Liver (tissue), 9 donors: Measurements from ENCODE around the gene TESPA1. TPM values are rescaled to one million over a fixed set of nuclear protein-coding genes. Genes with fewer than 3 reads are reported as not detected.

Experiments
- DNase-seq: peaks from one replicate; pipeline ENCODE4 v3.0.0-alpha.2; 2017; ENCODE audit warnings: low spot score
- H3K27ac ChIP-seq, 2 donors: one replicate each; pipeline ENCODE4 v1.7.0; 2013; ENCODE audit warnings: inconsistent platforms in 2 of 2, low read length in 2 of 2, control low read depth in 1 of 2, low read depth in 1 of 2, mild to moderate bottlenecking in 1 of 2
- H3K27me3 ChIP-seq, 4 donors: one replicate each; pipeline versions ENCODE4 v1.6.1 to v1.7.0; 2013; ENCODE audit warnings: low read length in 3 of 4, inconsistent platforms in 1 of 4, mild to moderate bottlenecking in 1 of 4, moderate library complexity in 1 of 4; ENCODE audit not compliant: control insufficient read depth in 4 of 4, insufficient read depth in 4 of 4
- H3K36me3 ChIP-seq, 4 donors: one replicate each; pipeline versions ENCODE4 v1.6.1 to v1.7.0; 2013; ENCODE audit warnings: low read length in 3 of 4, mild to moderate bottlenecking in 3 of 4, low read depth in 1 of 4, moderate library complexity in 1 of 4; ENCODE audit not compliant: control insufficient read depth in 4 of 4, insufficient read depth in 3 of 4
- H3K4me1 ChIP-seq, 4 donors: one replicate each; pipeline versions ENCODE4 v1.6.1 to v1.7.0; 2013; ENCODE audit warnings: low read length in 3 of 4, mild to moderate bottlenecking in 3 of 4, moderate library complexity in 1 of 4; ENCODE audit not compliant: control insufficient read depth in 4 of 4, insufficient read depth in 4 of 4
- H3K4me3 ChIP-seq, 3 donors: one replicate each; pipeline versions ENCODE4 v1.6.1 to v1.7.0; 2013; ENCODE audit warnings: low read length in 3 of 3, control low read depth in 1 of 3, low read depth in 1 of 3, mild to moderate bottlenecking in 1 of 3
- H3K9ac ChIP-seq, 2 donors: one replicate each; pipeline ENCODE4 v1.7.0; 2013; ENCODE audit warnings: low read length in 2 of 2, mild to moderate bottlenecking in 2 of 2, moderate library complexity in 2 of 2, control low read depth in 1 of 2, low read depth in 1 of 2
- H3K9me3 ChIP-seq, 4 donors: one replicate each; pipeline versions ENCODE4 v1.6.1 to v1.7.0; 2013; ENCODE audit warnings: low read length in 3 of 4; ENCODE audit not compliant: control insufficient read depth in 4 of 4
- ATF3 ChIP-seq: IDR thresholded peaks from 2 replicates; pipeline ENCODE4 v1.6.1; 2016; ENCODE audit warnings: antibody characterized with exemption
- EGR1 ChIP-seq, 2 donors: IDR thresholded peaks; 2 replicates each; pipeline ENCODE4 v1.6.1; 2016 to 2018; ENCODE audit warnings: antibody characterized with exemption in 2 of 2, low read depth in 2 of 2
- FOXA1 ChIP-seq: IDR thresholded peaks from 2 replicates; pipeline ENCODE4 v1.6.1; 2016; ENCODE audit warnings: antibody characterized with exemption
- FOXA2 ChIP-seq: IDR thresholded peaks from 2 replicates; pipeline ENCODE4 v1.6.1; 2016; ENCODE audit warnings: antibody characterized with exemption
- GABPA ChIP-seq, 2 donors: IDR thresholded peaks in 1 of 2; conservative IDR thresholded peaks in 1 of 2; 2 replicates each; pipeline ENCODE4 v1.6.1; 2016; ENCODE audit warnings: antibody characterized with exemption in 2 of 2, mild to moderate bottlenecking in 1 of 2, moderate library complexity in 1 of 2
- HNF4A ChIP-seq, 2 donors: conservative IDR thresholded peaks; 2 replicates each; pipeline ENCODE4 v1.6.1; 2016; ENCODE audit warnings: antibody characterized with exemption in 2 of 2, mild to moderate bottlenecking in 2 of 2
- HNF4G ChIP-seq: IDR thresholded peaks from 2 replicates; pipeline ENCODE4 v1.6.1; 2016; ENCODE audit warnings: antibody characterized with exemption
- JUND ChIP-seq, 2 donors: IDR thresholded peaks; 2 replicates each; pipeline ENCODE4 v1.6.1; 2016; ENCODE audit warnings: antibody characterized with exemption in 2 of 2
- RAD21 ChIP-seq, 2 donors: IDR thresholded peaks; 2 replicates each; pipeline ENCODE4 v1.6.1; 2016; ENCODE audit warnings: antibody characterized with exemption in 2 of 2, mild to moderate bottlenecking in 2 of 2
- RXRA ChIP-seq, 2 donors: IDR thresholded peaks; 2 replicates each; pipeline ENCODE4 v1.6.1; 2017 to 2018; ENCODE audit warnings: antibody characterized with exemption in 2 of 2, mild to moderate bottlenecking in 1 of 2
- SP1 ChIP-seq: IDR thresholded peaks from 2 replicates; pipeline ENCODE4 v1.6.1; 2018; ENCODE audit warnings: antibody characterized with exemption, mild to moderate bottlenecking
- YY1 ChIP-seq: IDR thresholded peaks from 2 replicates; pipeline ENCODE4 v1.6.1; 2016; ENCODE audit warnings: antibody characterized with exemption, mild to moderate bottlenecking
- WGBS: extraction: QIAGEN DNeasy Blood & Tissue Kit; methylation state at CpG from one replicate; pipeline ENCODE4 v1.1.7; 2013; 5-methylcytosine and 5-hydroxymethylcytosine counted together
- polyA plus RNA-seq, 2 donors: library from polyadenylated mRNA; stranded (reverse) in 1 of 2; unstranded in 1 of 2; fragments of 200-250 nt in 1 of 2; fragments of >200 nt in 1 of 2; fragmentation: Nextera tagmentation in 1 of 2; extraction: Ambion mirVana in 1 of 2; gene quantifications; one replicate each; pipeline versions ENCODE4 v1.2.1 to v1.2.3, GENCODE V29; 2013 to 2015
- total RNA-seq, 2 donors: library from RNA; depleted of rRNA; stranded (reverse); fragments of >200 nt; gene quantifications; one replicate each; pipeline ENCODE4 v1.2.3, GENCODE V29; 2014
- TF ChIP-seq, protein P1 (sequence below): fragments of 150-350 bp; IDR thresholded peaks from 2 replicates; pipeline ENCODE4 v1.5.1; 2017; ENCODE audit warnings: improper control_type of control experiment, low read depth, low read length; ENCODE audit not compliant: missing input control
- TF ChIP-seq, protein P2 (sequence below): IDR thresholded peaks from 2 replicates; pipeline ENCODE4 v1.6.1; 2016; ENCODE audit warnings: antibody characterized with exemption
- TF ChIP-seq, protein P3 (sequence below): IDR thresholded peaks from 2 replicates; pipeline ENCODE4 v1.6.1; 2016; ENCODE audit warnings: antibody characterized with exemption, mild to moderate bottlenecking
- donor health status: healthy.
- donor health status: healthy.
- donor health status: healthy.
- donor health status: healthy.
- donor health status: healthy.

Gene TESPA1
- total and polyA plus RNA-seq, 4 donors = 0.10 to 3.2 (median 0.42) TPM

DNA sequence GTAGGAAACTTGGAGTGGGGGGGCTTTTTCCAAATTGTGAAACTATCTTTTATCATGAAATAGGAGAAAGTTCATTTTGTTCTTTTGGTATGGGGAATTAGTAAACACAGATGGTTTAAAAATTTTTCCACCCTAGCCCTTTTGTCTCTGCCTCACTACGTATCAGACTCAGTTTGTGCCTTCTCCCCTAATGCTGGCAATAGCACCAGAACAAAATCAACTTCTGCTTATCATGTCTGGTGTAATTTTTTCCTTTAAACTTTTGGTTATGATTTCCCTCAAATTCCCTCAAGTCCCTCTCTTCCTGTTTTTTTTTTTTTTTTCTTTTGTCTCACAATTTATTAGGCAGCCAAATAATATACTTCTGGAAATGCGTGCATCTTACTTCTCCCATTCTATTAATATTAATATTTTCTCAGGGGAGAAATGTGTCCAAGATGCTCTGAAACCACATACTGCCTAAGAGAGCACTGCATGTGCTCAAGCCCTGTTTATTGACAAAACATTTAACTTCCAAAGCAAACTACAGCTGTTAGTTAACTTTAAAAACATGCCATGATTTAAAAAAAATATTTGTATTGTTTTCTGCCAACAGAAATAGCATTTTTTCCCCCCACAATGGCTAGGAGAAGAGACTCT, 35.4 kb downstream of the TESPA1 start:
- 84% methylated on average over 2 of the region's 2 CpGs for WGBS
- Histone ChIP-seq H3K27ac (no peak overlapping the region), H3K27me3 (no peaks in the 10 kb centered on the region), H3K36me3 (no peaks in the 10 kb centered on the region), H3K4me3 (no peak overlapping the region), H3K9me3 (no peaks in the 10 kb centered on the region), H3K9ac (no peak overlapping the region), H3K4me1 (no peaks in the 10 kb centered on the region)
- no peak for DNase-seq
- TF ChIP-seq, protein P1, sequence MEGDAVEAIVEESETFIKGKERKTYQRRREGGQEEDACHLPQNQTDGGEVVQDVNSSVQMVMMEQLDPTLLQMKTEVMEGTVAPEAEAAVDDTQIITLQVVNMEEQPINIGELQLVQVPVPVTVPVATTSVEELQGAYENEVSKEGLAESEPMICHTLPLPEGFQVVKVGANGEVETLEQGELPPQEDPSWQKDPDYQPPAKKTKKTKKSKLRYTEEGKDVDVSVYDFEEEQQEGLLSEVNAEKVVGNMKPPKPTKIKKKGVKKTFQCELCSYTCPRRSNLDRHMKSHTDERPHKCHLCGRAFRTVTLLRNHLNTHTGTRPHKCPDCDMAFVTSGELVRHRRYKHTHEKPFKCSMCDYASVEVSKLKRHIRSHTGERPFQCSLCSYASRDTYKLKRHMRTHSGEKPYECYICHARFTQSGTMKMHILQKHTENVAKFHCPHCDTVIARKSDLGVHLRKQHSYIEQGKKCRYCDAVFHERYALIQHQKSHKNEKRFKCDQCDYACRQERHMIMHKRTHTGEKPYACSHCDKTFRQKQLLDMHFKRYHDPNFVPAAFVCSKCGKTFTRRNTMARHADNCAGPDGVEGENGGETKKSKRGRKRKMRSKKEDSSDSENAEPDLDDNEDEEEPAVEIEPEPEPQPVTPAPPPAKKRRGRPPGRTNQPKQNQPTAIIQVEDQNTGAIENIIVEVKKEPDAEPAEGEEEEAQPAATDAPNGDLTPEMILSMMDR = no peak

DNA sequence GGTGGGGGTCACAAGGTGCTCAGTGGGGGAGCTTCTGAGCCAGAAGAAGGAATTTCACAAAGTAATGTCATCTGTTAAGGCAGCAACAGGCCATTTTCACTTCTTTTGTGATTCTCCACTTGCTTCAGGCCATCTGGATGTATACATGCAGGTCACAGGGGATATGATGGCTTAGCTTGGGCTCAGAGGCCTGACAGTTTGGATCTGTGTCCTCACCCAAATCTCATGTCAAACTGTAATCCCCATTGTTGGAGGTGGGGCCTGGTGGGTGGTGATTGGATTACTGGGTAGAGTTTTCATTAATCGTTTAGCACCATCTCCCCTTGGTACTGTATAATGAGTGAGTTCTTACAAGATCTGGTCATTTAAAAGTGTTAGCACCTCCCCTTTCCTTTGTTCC, 36.4 kb downstream of the TESPA1 start:
- Histone ChIP-seq H3K9me3 (no peaks in the 10 kb centered on the region), H3K36me3 (no peaks in the 10 kb centered on the region), H3K27ac (no peak overlapping the region), H3K4me3 (no peak overlapping the region), H3K4me1 (no peaks in the 10 kb centered on the region), H3K9ac (no peak overlapping the region), H3K27me3 (no peaks in the 10 kb centered on the region)
- TF ChIP-seq ATF3 (no peak), SP1 (no peak), RAD21 (IDR thresholded peaks at IDR 0.05) (no peak), GABPA (IDR thresholded peaks at IDR 0.05 in 1 of 2, conservative IDR thresholded peaks at IDR 0.05 in 1 of 2) (no peak), RXRA (IDR thresholded peaks at IDR 0.05) (no peak), FOXA1 (no peak), YY1 (no peak), HNF4G (no peak), JUND (IDR thresholded peaks at IDR 0.05) (no peak), HNF4A (conservative IDR thresholded peaks at IDR 0.05) (no peak), EGR1 (IDR thresholded peaks at IDR 0.05; ENCODE audit: low read depth in 2 of 2) (no peak), FOXA2 (no peak)
- TF ChIP-seq, protein P2, sequence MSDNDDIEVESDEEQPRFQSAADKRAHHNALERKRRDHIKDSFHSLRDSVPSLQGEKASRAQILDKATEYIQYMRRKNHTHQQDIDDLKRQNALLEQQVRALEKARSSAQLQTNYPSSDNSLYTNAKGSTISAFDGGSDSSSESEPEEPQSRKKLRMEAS = no peak
- TF ChIP-seq, protein P3, sequence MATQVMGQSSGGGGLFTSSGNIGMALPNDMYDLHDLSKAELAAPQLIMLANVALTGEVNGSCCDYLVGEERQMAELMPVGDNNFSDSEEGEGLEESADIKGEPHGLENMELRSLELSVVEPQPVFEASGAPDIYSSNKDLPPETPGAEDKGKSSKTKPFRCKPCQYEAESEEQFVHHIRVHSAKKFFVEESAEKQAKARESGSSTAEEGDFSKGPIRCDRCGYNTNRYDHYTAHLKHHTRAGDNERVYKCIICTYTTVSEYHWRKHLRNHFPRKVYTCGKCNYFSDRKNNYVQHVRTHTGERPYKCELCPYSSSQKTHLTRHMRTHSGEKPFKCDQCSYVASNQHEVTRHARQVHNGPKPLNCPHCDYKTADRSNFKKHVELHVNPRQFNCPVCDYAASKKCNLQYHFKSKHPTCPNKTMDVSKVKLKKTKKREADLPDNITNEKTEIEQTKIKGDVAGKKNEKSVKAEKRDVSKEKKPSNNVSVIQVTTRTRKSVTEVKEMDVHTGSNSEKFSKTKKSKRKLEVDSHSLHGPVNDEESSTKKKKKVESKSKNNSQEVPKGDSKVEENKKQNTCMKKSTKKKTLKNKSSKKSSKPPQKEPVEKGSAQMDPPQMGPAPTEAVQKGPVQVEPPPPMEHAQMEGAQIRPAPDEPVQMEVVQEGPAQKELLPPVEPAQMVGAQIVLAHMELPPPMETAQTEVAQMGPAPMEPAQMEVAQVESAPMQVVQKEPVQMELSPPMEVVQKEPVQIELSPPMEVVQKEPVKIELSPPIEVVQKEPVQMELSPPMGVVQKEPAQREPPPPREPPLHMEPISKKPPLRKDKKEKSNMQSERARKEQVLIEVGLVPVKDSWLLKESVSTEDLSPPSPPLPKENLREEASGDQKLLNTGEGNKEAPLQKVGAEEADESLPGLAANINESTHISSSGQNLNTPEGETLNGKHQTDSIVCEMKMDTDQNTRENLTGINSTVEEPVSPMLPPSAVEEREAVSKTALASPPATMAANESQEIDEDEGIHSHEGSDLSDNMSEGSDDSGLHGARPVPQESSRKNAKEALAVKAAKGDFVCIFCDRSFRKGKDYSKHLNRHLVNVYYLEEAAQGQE = no peak
- no peak for DNase-seq
- WGBS = 84% methylated on average over 1 of the region's 1 CpG
